Hippocampal formation (tissue), 2 donors: ENCODE data around the gene PRR3.

Experiments used
- DNase-seq, 2 donors: peaks; one replicate each; lab custom pipeline; 2025; lab: John Stamatoyannopoulos, UW

PRR3 gene

DNA sequence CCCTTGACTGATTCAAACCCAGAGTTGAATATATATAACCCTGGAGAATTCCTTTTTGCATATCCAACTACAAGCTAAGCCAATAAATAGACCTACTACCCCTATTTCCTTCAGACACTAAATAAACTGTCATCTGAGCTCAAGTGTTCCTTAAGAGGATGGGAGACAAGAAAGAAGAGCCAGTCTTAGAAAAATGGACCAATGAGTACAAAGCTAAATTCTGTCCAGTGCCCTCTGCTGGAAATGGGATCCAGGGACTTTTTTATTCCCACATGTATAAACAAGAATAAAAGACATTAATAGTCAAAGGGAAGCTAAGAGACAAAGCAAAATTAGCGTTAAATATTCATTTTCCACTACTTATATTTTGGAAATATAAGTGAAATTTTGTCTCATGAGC is 55.1 kb downstream of the PRR3 start:
- no peak for DNase-seq

DNA sequence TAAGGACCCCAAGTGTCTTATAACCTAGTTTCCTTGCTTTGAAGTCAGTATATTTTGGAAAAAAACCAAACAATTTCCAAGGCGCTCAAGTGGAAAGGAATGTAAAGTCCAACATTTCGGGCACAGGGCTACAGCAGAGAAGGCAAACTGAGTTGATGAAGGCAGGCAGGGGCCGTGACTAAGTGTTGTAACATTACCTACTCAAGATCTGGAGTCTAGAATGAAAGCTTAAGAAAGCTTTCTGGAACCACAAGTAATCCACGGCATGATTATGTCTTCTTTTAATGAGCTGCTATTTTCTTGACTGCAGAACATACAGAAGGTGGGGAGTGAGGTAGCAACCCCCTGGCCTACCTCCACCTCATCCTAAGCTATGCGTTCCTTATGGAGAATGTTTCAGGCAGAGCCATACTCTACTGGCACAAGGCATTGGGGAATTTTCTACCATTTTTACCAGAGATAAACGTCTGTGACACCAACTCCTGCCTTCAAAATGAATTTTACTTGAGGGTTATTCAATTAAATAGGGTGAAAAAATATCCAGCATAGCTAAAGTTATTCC is 55.7 kb downstream of the PRR3 start:
- DNase-seq = no peak
